ENCODE results near the gene NDUFB8. TPM values are rescaled to one million over a fixed set of nuclear protein-coding genes. Genes with fewer than 3 reads are reported as not detected.

Gene NDUFB8
- total RNA-seq, 1 donor from 2014 or later, result 99.1 TPM

Other genes starting within 250 kb of the NDUFB8 start
- gene BLOC1S2, start 243.2 kb downstream of the NDUFB8 start, total RNA-seq, result 63.9 and 82.7 TPM in 2 replicates
- not detected in 2 replicates for gene PKD2L1, start 199.6 kb downstream of the NDUFB8 start, total RNA-seq
- gene SCD, start 182.6 kb downstream of the NDUFB8 start, total RNA-seq, result 44.7 and 189 TPM in 2 replicates
- not detected in 2 replicates for gene WNT8B, start 66.9 kb downstream of the NDUFB8 start, total RNA-seq
- 0.17 and 3.5 TPM in 2 replicates for gene SEC31B, start 10.0 kb downstream of the NDUFB8 start, total RNA-seq
- gene HIF1AN, start 6.1 kb upstream of the NDUFB8 start, total RNA-seq, result 6.4 and 20.6 TPM in 2 replicates
- 2.1 and 71.3 TPM in 2 replicates for gene PAX2, start 215.7 kb upstream of the NDUFB8 start, total RNA-seq